Adrenal gland (tissue), 5 donors: ENCODE measurements around the gene PROK2.

Experiments used
- CTCF ChIP-seq, 6 experiments: fragments of 450-650 bp in 4 of 6; fragments of 200-600 bp in 2 of 6; sonication (generic) in 1 of 6; IDR thresholded peaks; 1 replicate in 5 of 6; 2 replicates in 1 of 6; pipeline versions ENCODE4 v1.5.1 to v1.8.0; 2016 to 2021; ENCODE audit warnings: antibody characterized with exemption in 6 of 6, mild to moderate bottlenecking in 2 of 6, moderate library complexity in 1 of 6
- POLR2A ChIP-seq, 2 donors: fragments of 450-650 bp; IDR thresholded peaks; one replicate each; pipeline ENCODE4 v1.6.1; 2017; ENCODE audit warnings: antibody characterized with exemption in 2 of 2, mild to moderate bottlenecking in 2 of 2, moderate library complexity in 1 of 2
- donor health status: DM: no; HTN: no; CAD: no.

- no peak for TF ChIP-seq CTCF (IDR thresholded peaks at IDR 0.05)
- no peak for TF ChIP-seq POLR2A (IDR thresholded peaks at IDR 0.05)
Observed at GRCh38 chr3:71751602-71752001, 33.3 kb downstream of the PROK2 start.
